GM12872 (cell line): ENCODE data around the gene WNK2.

Experiments
- CTCF ChIP-seq: IDR thresholded peaks from 3 replicates; pipeline ENCODE4 v1.5.1; 2011; ENCODE audit warnings: low read depth, mild to moderate bottlenecking, low read length, moderate library complexity; ENCODE audit not compliant: insufficient read depth

WNK2 gene

GRCh38 chr9:93155716-93156474 lies 28.0 kb upstream of the WNK2 start:
- no peak for TF ChIP-seq CTCF

GRCh38 chr9:93156475-93157008 lies 27.4 kb upstream of the WNK2 start:
- TF ChIP-seq CTCF, result no peak

- TF ChIP-seq CTCF, result peak; percentile 96
These were observed 24.1 kb upstream of the WNK2 start for GRCh38 chr9:93159601-93160471.

- no peak for TF ChIP-seq CTCF
These were observed 22.0 kb upstream of the WNK2 start for GRCh38 chr9:93161786-93162562.

- TF ChIP-seq CTCF, result no peak
These were observed 19.9 kb upstream of the WNK2 start for GRCh38 chr9:93164085-93164484.

- TF ChIP-seq CTCF, result no peak
These were observed 17.2 kb upstream of the WNK2 start for GRCh38 chr9:93166699-93167098.

- no peak for TF ChIP-seq CTCF
These were observed 16.8 kb upstream of the WNK2 start for GRCh38 chr9:93167185-93167584.
